ENCODE results near the gene FAM89A. TPM values are rescaled to one million over a fixed set of nuclear protein-coding genes. Genes with fewer than 3 reads are reported as not detected.

Gene FAM89A
- polyA plus RNA-seq (23.2 to 51.7 TPM (median 32.3 TPM) in 3 replicates), polyA minus RNA-seq (7.1 to 27.6 TPM (median 15.5 TPM) in 3 replicates)
- polyA plus RNA-seq (2011; ENCODE audit: low read depth): 16.6 TPM
- polyA plus RNA-seq (2011; cell fraction: cytosol; rRNA removed): 31.0 and 43.8 TPM in 2 replicates
- 13.1 and 14.0 TPM in 2 replicates for polyA plus RNA-seq (2011; cell fraction: nucleus; rRNA removed)
- polyA plus RNA-seq (2012; ENCODE audit: low replicate concordance): 14.4 and 52.2 TPM in 2 replicates
- polyA minus RNA-seq (2011; cell fraction: cytosol; rRNA and poly(A)+ RNA removed): 15.0 TPM
- 4.2 and 9.9 TPM in 2 replicates for polyA minus RNA-seq (2011; cell fraction: nucleus; rRNA and poly(A)+ RNA removed)

GRCh38 chr1:231040019-231040799 is at the start of gene FAM89A:
FAM89A (minus strand) TSS chr1:231040254; CDS start chr1:231040211, 43 bp downstream.
- no peak for FAIRE-seq
- Histone ChIP-seq H3K79me2 (ENCODE audit: control insufficient read depth, insufficient read depth, low read length) (peaks cover 31% of the 10 kb centered on the region), H3K9me1 (ENCODE audit: control insufficient read depth, extremely low read depth, insufficient read depth, low read length) (no peaks in the 10 kb centered on the region), H4K20me1 (ENCODE audit: control insufficient read depth, extremely low read depth, insufficient read depth, low read length) (no peaks in the 10 kb centered on the region), H3K36me3 (ENCODE audit: control insufficient read depth in 2 of 2, extremely low read depth in 1 of 2, insufficient read depth in 2 of 2, low read length in 2 of 2) (no peaks in the 10 kb centered on the region), H3K4me3 (ENCODE audit: control insufficient read depth in 2 of 3, extremely low read depth in 1 of 3, insufficient read depth in 2 of 3, low read depth in 1 of 3, low read length in 3 of 3) (peak within 1 kb of the TSS; percentile 83 to 89 (median 84)), H3K27me3 (ENCODE audit: control insufficient read depth, extremely low read depth, insufficient read depth, low read length) (no peaks in the 10 kb centered on the region), H3K27ac (ENCODE audit: control insufficient read depth, insufficient read depth, low read length) (peak within 1 kb of the TSS; percentile 33), H3K4me1 (ENCODE audit: control insufficient read depth, extremely low read depth, insufficient read depth, low read length) (peaks cover 19% of the 10 kb centered on the region), H3K9me3 (ENCODE audit: control insufficient read depth, low read depth, low read length) (no peaks in the 10 kb centered on the region), H3K4me2 (ENCODE audit: control insufficient read depth, extremely low read depth, insufficient read depth, low read depth, low read length) (peak within 1 kb of the TSS; percentile 89), H2AFZ (ENCODE audit: control insufficient read depth, low read length) (peak within 1 kb of the TSS; percentile 90), H3K9ac (ENCODE audit: control insufficient read depth, extremely low read depth, insufficient read depth, low read length) (peak within 1 kb of the TSS; percentile 74)
- dilution Hi-C loops (cut with MboI; ENCODE audit: extremely low pct_ligation_motif_present, low sequenced_read_pairs): no loop called here
- DNase-seq (ENCODE audit: low read depth, low spot score): no peak
- no peak for TF ChIP-seq EZH2 (IDR thresholded peaks at IDR 0.05; ENCODE audit: low read length)
- TF ChIP-seq CTCF (optimal IDR thresholded peaks at IDR 0.05 in 1 of 3, IDR thresholded peaks at IDR 0.05 in 1 of 3, conservative IDR thresholded peaks at IDR 0.05 in 1 of 3; ENCODE audit: extremely low read depth in 1 of 3, insufficient read depth in 2 of 3, low read length in 3 of 3): no peak

DNA sequence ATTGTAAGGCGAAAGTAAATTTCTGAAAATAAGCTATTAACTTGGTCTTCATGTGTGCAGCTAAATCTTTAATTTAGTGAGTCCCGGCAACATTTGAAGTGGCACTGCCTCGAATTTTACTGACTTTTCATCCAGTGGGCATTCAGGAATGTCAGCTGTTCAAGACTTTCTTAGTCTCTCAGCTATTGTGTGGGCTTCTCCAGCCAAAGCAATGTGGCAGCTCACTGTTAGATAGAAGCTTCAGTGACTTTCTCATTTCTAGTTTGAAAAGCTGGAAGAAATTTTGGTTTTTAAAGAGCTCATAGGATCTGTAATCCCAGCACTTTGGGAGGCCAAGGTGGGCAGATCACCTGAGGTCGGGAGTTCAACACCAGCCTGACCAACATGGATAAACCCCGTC is 44.3 kb upstream of the FAM89A start:
- H4K20me1 ChIP-seq (ENCODE audit: control insufficient read depth, extremely low read depth, insufficient read depth, low read length): no peaks in the 10 kb centered on the region
- H3K27ac ChIP-seq (ENCODE audit: control insufficient read depth, insufficient read depth, low read length): no peak overlapping the region
- H3K9me1 ChIP-seq (ENCODE audit: control insufficient read depth, extremely low read depth, insufficient read depth, low read length): no peaks in the 10 kb centered on the region
- no peak overlapping the region for H2AFZ ChIP-seq (ENCODE audit: control insufficient read depth, low read length)
- DNase-seq (ENCODE audit: low read depth, low spot score) (no peak), FAIRE-seq (no peak)
- no peak overlapping the region for H3K9ac ChIP-seq (ENCODE audit: control insufficient read depth, extremely low read depth, insufficient read depth, low read length)
- H3K27me3 ChIP-seq (ENCODE audit: control insufficient read depth, extremely low read depth, insufficient read depth, low read length): no peaks in the 10 kb centered on the region
- no peaks in the 10 kb centered on the region for H3K9me3 ChIP-seq (ENCODE audit: control insufficient read depth, low read depth, low read length)
- H3K4me2 ChIP-seq (ENCODE audit: control insufficient read depth, extremely low read depth, insufficient read depth, low read depth, low read length): no peak overlapping the region
- no peaks in the 10 kb centered on the region for H3K4me1 ChIP-seq (ENCODE audit: control insufficient read depth, extremely low read depth, insufficient read depth, low read length)
- H3K4me3 ChIP-seq (ENCODE audit: control insufficient read depth in 2 of 3, extremely low read depth in 1 of 3, insufficient read depth in 2 of 3, low read depth in 1 of 3, low read length in 3 of 3): no peak overlapping the region
- no peak for TF ChIP-seq EZH2 (IDR thresholded peaks at IDR 0.05; ENCODE audit: low read length)
- TF ChIP-seq CTCF (optimal IDR thresholded peaks at IDR 0.05 in 1 of 3, IDR thresholded peaks at IDR 0.05 in 1 of 3, conservative IDR thresholded peaks at IDR 0.05 in 1 of 3; ENCODE audit: extremely low read depth in 1 of 3, insufficient read depth in 2 of 3, low read length in 3 of 3): no peak
- no peaks in the 10 kb centered on the region for H3K36me3 ChIP-seq (ENCODE audit: control insufficient read depth in 2 of 2, extremely low read depth in 1 of 2, insufficient read depth in 2 of 2, low read length in 2 of 2)
- dilution Hi-C loops (cut with MboI; ENCODE audit: extremely low pct_ligation_motif_present, low sequenced_read_pairs): no loop called here
- no peaks in the 10 kb centered on the region for H3K79me2 ChIP-seq (ENCODE audit: control insufficient read depth, insufficient read depth, low read length)

All from keratinocyte (primary cell).